Stimulated activated naive CD8-positive, alpha-beta T cell treated with anti-CD3 and anti-CD28 coated beads, Interleukin-15, amount 100 ng/mL, for 72 hours (primary cell): Measurements from ENCODE around the gene USF3.
"Not testable (repeated sequence)": the region's sequence is repeated elsewhere in the genome, so short reads cannot be mapped to it uniquely, and the experiment has no call there.

Experiments
- ATAC-seq: fragments of 150-1000 bp; cut with Tn5 transposase; 2 replicates; pipeline ENCODE4 v1.10.0; 2021; ENCODE audit warnings: mild to moderate bottlenecking, moderate library complexity
- DNase-seq, 2 donors: peaks; one replicate each; pipeline ENCODE4 v3.0.0; 2021 to 2022
- H3K27ac Mint-ChIP-seq, 2 donors: one replicate each; pipeline ENCODE4 v1.8.0; 2022; ENCODE audit warnings: mild to moderate bottlenecking in 2 of 2, mixed read lengths in 2 of 2, moderate library complexity in 2 of 2
- H3K27me3 Mint-ChIP-seq: one replicate; pipeline ENCODE4 v1.8.0; 2022; ENCODE audit warnings: mixed read lengths
- H3K4me1 Mint-ChIP-seq: one replicate; pipeline ENCODE4 v1.8.0; 2022; ENCODE audit warnings: mild to moderate bottlenecking, mixed read lengths
- H3K4me3 Mint-ChIP-seq, 2 donors: one replicate each; pipeline ENCODE4 v1.8.0; 2022; ENCODE audit warnings: mild to moderate bottlenecking in 2 of 2, mixed read lengths in 2 of 2, moderate library complexity in 1 of 2
- H3K9me3 Mint-ChIP-seq, 2 donors: one replicate each; pipeline ENCODE4 v1.8.0; 2022; ENCODE audit warnings: mixed read lengths in 2 of 2

The USF3 gene

GRCh38 chr3:113648524-113648923 lies 47.9 kb downstream of the USF3 start:
- Mint-ChIP-seq H3K4me1 (no peaks in the 10 kb centered on the region), H3K27me3 (no peaks in the 10 kb centered on the region), H3K27ac (no peak overlapping the region), H3K4me3 (no peak overlapping the region), H3K9me3 (peaks cover 23 to 29% of the 10 kb centered on the region in 2 donors)
- ATAC-seq (no peak), DNase-seq (no peak)

GRCh38 chr3:113643583-113643982 lies 52.9 kb downstream of the USF3 start:
- Mint-ChIP-seq H3K9me3 (peaks cover 23 to 29% of the 10 kb centered on the region in 2 donors), H3K27ac (no peak overlapping the region), H3K27me3 (no peaks in the 10 kb centered on the region), H3K4me1 (no peaks in the 10 kb centered on the region), H3K4me3 (no peak overlapping the region)
- DNase-seq: no peak
- ATAC-seq: no peak

GRCh38 chr3:113638910-113639309 lies 57.5 kb downstream of the USF3 start:
- H3K27me3 Mint-ChIP-seq: no peaks in the 10 kb centered on the region
- H3K4me1 Mint-ChIP-seq: no peaks in the 10 kb centered on the region
- H3K9me3 Mint-ChIP-seq: peaks cover 1 to 2% of the 10 kb centered on the region in 2 donors
- ATAC-seq (no peak), DNase-seq (no peak)
- no peak overlapping the region for H3K27ac Mint-ChIP-seq
- no peak overlapping the region for H3K4me3 Mint-ChIP-seq

- no peak for ATAC-seq
- Mint-ChIP-seq H3K4me3 (no peak overlapping the region), H3K27me3 (no peaks in the 10 kb centered on the region), H3K4me1 (no peaks in the 10 kb centered on the region), H3K27ac (no peak overlapping the region), H3K9me3 (no peaks in the 10 kb centered on the region)
- DNase-seq: no peak
Measured at GRCh38 chr3:113637756-113638155, 58.7 kb downstream of the USF3 start.

- H3K9me3 Mint-ChIP-seq, DNase-seq, ATAC-seq, H3K27me3 Mint-ChIP-seq, H3K4me3 Mint-ChIP-seq, H3K4me1 Mint-ChIP-seq: not testable (repeated sequence)
- peak overlapping the region in 1 of 2 donors; percentile 40 for H3K27ac Mint-ChIP-seq
Measured at GRCh38 chr3:113636034-113636433, 60.4 kb downstream of the USF3 start.

- no peak overlapping the region for H3K27ac Mint-ChIP-seq
- H3K9me3 Mint-ChIP-seq: no peaks in the 10 kb centered on the region
- H3K4me1 Mint-ChIP-seq: peaks cover 6% of the 10 kb centered on the region
- no peak for ATAC-seq
- H3K27me3 Mint-ChIP-seq: no peaks in the 10 kb centered on the region
- no peak overlapping the region for H3K4me3 Mint-ChIP-seq
- DNase-seq: no peak
Measured at GRCh38 chr3:113634782-113635474, 61.5 kb downstream of the USF3 start.

GRCh38 chr3:113631573-113631972 lies 64.9 kb downstream of the USF3 start:
- ATAC-seq (no peak), DNase-seq (no peak)
- Mint-ChIP-seq H3K27me3 (no peaks in the 10 kb centered on the region), H3K4me3 (no peak overlapping the region), H3K27ac (no peak overlapping the region), H3K9me3 (no peaks in the 10 kb centered on the region), H3K4me1 (peaks cover 6% of the 10 kb centered on the region)

GRCh38 chr3:113630956-113631542 lies 65.4 kb downstream of the USF3 start:
- Mint-ChIP-seq H3K9me3 (no peaks in the 10 kb centered on the region), H3K27me3 (no peaks in the 10 kb centered on the region), H3K4me1 (peaks cover 6% of the 10 kb centered on the region), H3K4me3 (no peak overlapping the region), H3K27ac (peak overlapping the region; percentile 50 to 61)
- ATAC-seq (no peak), DNase-seq (no peak)

GRCh38 chr3:113629584-113630421 lies 66.6 kb downstream of the USF3 start:
- no peak for ATAC-seq
- Mint-ChIP-seq H3K9me3 (no peaks in the 10 kb centered on the region), H3K27ac (peak overlapping the region in 1 of 2 donors; percentile 86)

GRCh38 chr3:113628788-113629187 lies 67.7 kb downstream of the USF3 start:
- no peak for ATAC-seq
- no peak overlapping the region for H3K4me3 Mint-ChIP-seq
- no peak for DNase-seq
- H3K27me3 Mint-ChIP-seq: no peaks in the 10 kb centered on the region
- peaks cover 6% of the 10 kb centered on the region for H3K4me1 Mint-ChIP-seq
- H3K9me3 Mint-ChIP-seq: no peaks in the 10 kb centered on the region
- H3K27ac Mint-ChIP-seq: no peak overlapping the region

More at GRCh38 chr3:113629584-113630421, 66.6 kb downstream of the USF3 start:
- Mint-ChIP-seq H3K27me3 (no peaks in the 10 kb centered on the region), H3K4me3 (no peak overlapping the region), H3K4me1 (peaks cover 6% of the 10 kb centered on the region)
- DNase-seq: no peak

GRCh38 chr3:113628316-113628715 lies 68.1 kb downstream of the USF3 start:
- H3K4me3 Mint-ChIP-seq: no peak overlapping the region
- H3K4me1 Mint-ChIP-seq: peaks cover 6% of the 10 kb centered on the region
- H3K27ac Mint-ChIP-seq: peak overlapping the region in 1 of 2 donors; percentile 67
- no peak for DNase-seq
- no peaks in the 10 kb centered on the region for H3K27me3 Mint-ChIP-seq
- no peak for ATAC-seq
- H3K9me3 Mint-ChIP-seq: no peaks in the 10 kb centered on the region

- peak overlapping the region; percentile 61 to 87 for H3K27ac Mint-ChIP-seq
- ATAC-seq: peak; percentile 67
Measured at GRCh38 chr3:113626503-113627371, 69.7 kb downstream of the USF3 start.

GRCh38 chr3:113625834-113626233 lies 70.6 kb downstream of the USF3 start:
- ATAC-seq: no peak
- H3K9me3 Mint-ChIP-seq: no peaks in the 10 kb centered on the region
- no peak for DNase-seq
- H3K4me1 Mint-ChIP-seq: peaks cover 1% of the 10 kb centered on the region
- H3K27me3 Mint-ChIP-seq: no peaks in the 10 kb centered on the region
- no peak overlapping the region for H3K27ac Mint-ChIP-seq
- H3K4me3 Mint-ChIP-seq: no peak overlapping the region

More at GRCh38 chr3:113626503-113627371, 69.7 kb downstream of the USF3 start:
- DNase-seq: no peak
- H3K4me3 Mint-ChIP-seq: no peak overlapping the region
- H3K9me3 Mint-ChIP-seq: no peaks in the 10 kb centered on the region
- H3K4me1 Mint-ChIP-seq: peaks cover 6% of the 10 kb centered on the region
- no peaks in the 10 kb centered on the region for H3K27me3 Mint-ChIP-seq

GRCh38 chr3:113623811-113624210 lies 72.6 kb downstream of the USF3 start:
- Mint-ChIP-seq H3K4me1 (no peaks in the 10 kb centered on the region), H3K9me3 (no peaks in the 10 kb centered on the region), H3K4me3 (no peak overlapping the region), H3K27me3 (no peaks in the 10 kb centered on the region), H3K27ac (no peak overlapping the region)
- DNase-seq: no peak
- ATAC-seq: no peak

- no peak for DNase-seq
Measured at GRCh38 chr3:113623324-113623723, 73.1 kb downstream of the USF3 start.

More at GRCh38 chr3:113623324-113623723, 73.1 kb downstream of the USF3 start:
- Mint-ChIP-seq H3K27me3 (no peaks in the 10 kb centered on the region), H3K9me3 (no peaks in the 10 kb centered on the region), H3K27ac (no peak overlapping the region), H3K4me1 (no peaks in the 10 kb centered on the region), H3K4me3 (no peak overlapping the region)
- ATAC-seq: no peak
